IMR-90 (cell line): Measurements from ENCODE around the gene DET1.

Experiments
- BHLHE40 ChIP-seq: fragments of 150-350 bp; IDR thresholded peaks from 2 replicates; pipeline ENCODE4 v1.6.1; 2016; ENCODE audit warnings: mild to moderate bottlenecking, low read depth, low read length
- CEBPB ChIP-seq: IDR thresholded peaks from 2 replicates; pipeline ENCODE4 v1.6.1; 2012; ENCODE audit warnings: low read depth, low read length, improper control_type of control experiment
- CTCF ChIP-seq: conservative IDR thresholded peaks from 2 replicates; pipeline ENCODE4 v1.5.1; 2012; ENCODE audit warnings: mild to moderate bottlenecking, low read depth, low read length, improper control_type of control experiment
- FOS ChIP-seq: fragments of 150-350 bp; IDR thresholded peaks from 2 replicates; pipeline ENCODE4 v1.6.1; 2016; ENCODE audit warnings: low read depth, low read length
- MAFK ChIP-seq: IDR thresholded peaks from 2 replicates; pipeline ENCODE4 v1.6.1; 2012; ENCODE audit warnings: low read depth, low read length, improper control_type of control experiment
- POLR2A ChIP-seq: IDR thresholded peaks from 2 replicates; pipeline ENCODE4 v1.6.1; 2012; ENCODE audit warnings: mild to moderate bottlenecking, low read depth, low read length
- RAD21 ChIP-seq: IDR thresholded peaks from 2 replicates; pipeline ENCODE4 v1.6.1; 2012; ENCODE audit warnings: low read length, improper control_type of control experiment
- RCOR1 ChIP-seq: IDR thresholded peaks from 2 replicates; pipeline ENCODE4 v1.6.1; 2012; ENCODE audit warnings: mild to moderate bottlenecking, low read length, improper control_type of control experiment; ENCODE audit not compliant: insufficient replicate concordance
- RFX5 ChIP-seq: IDR thresholded peaks from 2 replicates; pipeline ENCODE4 v1.8.0; 2012; ENCODE audit warnings: low read depth, mild to moderate bottlenecking, low read length, moderate library complexity
- SMC3 ChIP-seq: fragments of 150-350 bp; IDR thresholded peaks from 2 replicates; pipeline ENCODE4 v1.6.1; 2016; ENCODE audit warnings: low read depth, mild to moderate bottlenecking, antibody characterized with exemption, low read length, moderate library complexity
- USF2 ChIP-seq: fragments of 150-350 bp; IDR thresholded peaks from 2 replicates; pipeline ENCODE4 v1.6.1; 2017; ENCODE audit warnings: mild to moderate bottlenecking, antibody characterized with exemption, low read length, low read depth

- TF ChIP-seq CEBPB (no peak), MAFK (no peak), CTCF (no peak), POLR2A (no peak), RFX5 (no peak), USF2 (no peak), RCOR1 (no peak), RAD21 (no peak), FOS (no peak), SMC3 (no peak), BHLHE40 (no peak)
These were observed 40.1 kb upstream of the DET1 start for GRCh38 chr15:88586401-88587162.
